Suprapubic skin (tissue), 4 donors: ENCODE results near the gene ENDOU.

Source experiments
- CTCF ChIP-seq, 2 donors: fragments of 200-600 bp in 1 of 2; fragments of 450-650 bp in 1 of 2; sonication (generic) in 1 of 2; IDR thresholded peaks; one replicate each; pipeline ENCODE4 v1.5.1; 2016 to 2019; ENCODE audit warnings: antibody characterized with exemption in 2 of 2, mild to moderate bottlenecking in 1 of 2, moderate library complexity in 1 of 2
- EP300 ChIP-seq: sonication (generic); formaldehyde crosslinking; IDR thresholded peaks from one replicate; pipeline ENCODE4 v1.6.1; 2017; ENCODE audit warnings: antibody characterized with exemption
- POLR2A ChIP-seq, 2 donors: fragments of 450-650 bp; IDR thresholded peaks; one replicate each; pipeline ENCODE4 v1.6.1; 2017; ENCODE audit warnings: antibody characterized with exemption in 2 of 2, mild to moderate bottlenecking in 2 of 2, moderate library complexity in 2 of 2
- POLR2AphosphoS5 ChIP-seq, 3 donors: sonication (generic); formaldehyde crosslinking; IDR thresholded peaks; one replicate each; pipeline ENCODE4 v1.6.1; 2017; ENCODE audit warnings: antibody characterized with exemption in 3 of 3

DNA sequence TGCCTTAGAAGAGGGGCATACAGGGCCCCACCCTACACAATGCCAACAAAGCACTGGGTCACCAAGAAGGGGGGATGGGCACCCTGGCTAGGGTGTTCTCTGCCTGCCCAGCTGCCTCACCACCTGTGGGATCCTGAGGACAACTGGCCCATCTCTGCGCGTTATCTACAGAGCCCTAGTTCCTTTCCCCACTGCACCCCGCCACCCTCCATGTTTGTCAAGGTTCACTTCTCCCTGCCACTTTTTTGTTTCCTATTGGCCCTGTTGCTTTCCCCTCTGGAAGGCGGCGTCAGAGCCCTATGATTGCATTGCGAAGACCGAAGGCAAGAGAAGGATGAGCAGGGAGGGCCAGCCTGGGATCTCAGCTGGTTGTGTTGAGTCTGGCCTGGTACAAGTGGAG, 49.4 kb upstream of the ENDOU start:
- TF ChIP-seq CTCF (IDR thresholded peaks at IDR 0.05) (no peak), EP300 (no peak), POLR2A (IDR thresholded peaks at IDR 0.05) (no peak), POLR2AphosphoS5 (IDR thresholded peaks at IDR 0.05) (no peak)
